Pancreas (tissue), 10 donors: ENCODE results near the gene FGF22. TPM values are rescaled to one million over a fixed set of nuclear protein-coding genes. Genes with fewer than 3 reads are reported as not detected.

Experiments used
- ATAC-seq, 4 donors: fragments of 200-7000 bp; cut with Tn5 transposase; one replicate each; pipeline versions ENCODE4 v1.8.0 to v1.9.1; 2020; ENCODE audit warnings: mild to moderate bottlenecking in 4 of 4, moderate library complexity in 4 of 4
- DNase-seq, 6 donors: peaks; one replicate each; pipeline ENCODE4 v3.0.0-alpha.2; 2020
- FAIRE-seq: peaks from 2 replicates; lab custom pipeline; 2012; peaks lifted over from hg19 to GRCh38; lab: Jason Lieb, UNC
- H3K27ac ChIP-seq, 4 donors: fragments of 200-600 bp; sonication (generic); 1 replicate in 3 of 4; 2 replicates in 1 of 4; pipeline versions ENCODE4 v1.5.0 to v1.8.0; 2020
- H3K27me3 ChIP-seq, 4 donors: fragments of 200-600 bp; one replicate each; pipeline ENCODE4 v1.8.0; 2021
- H3K36me3 ChIP-seq, 3 donors: fragments of 200-600 bp; sonication (generic) in 1 of 3; one replicate each; pipeline versions ENCODE4 v1.5.0 to v1.8.0; 2020 to 2021
- H3K4me1 ChIP-seq, 3 donors: fragments of 200-600 bp; one replicate each; pipeline ENCODE4 v1.8.0; 2021
- H3K4me3 ChIP-seq, 4 donors: fragments of 200-600 bp; sonication (generic) in 2 of 4; one replicate each; pipeline versions ENCODE4 v1.5.0 to v1.8.0; 2020 to 2021
- H3K9me3 ChIP-seq, 4 donors: fragments of 200-600 bp; one replicate each; pipeline ENCODE4 v1.8.0; 2021
- CTCF ChIP-seq, 4 donors: fragments of 200-600 bp; sonication (generic) in 3 of 4; IDR thresholded peaks; one replicate each; pipeline versions ENCODE4 v1.5.0 to v1.8.0; 2021; ENCODE audit warnings: antibody characterized with exemption in 4 of 4
- WGBS, 2 donors: extraction: QIAGEN DNeasy Blood & Tissue Kit; methylation state at CpG; one replicate each; pipeline ENCODE4 v1.1.7; 2013; 5-methylcytosine and 5-hydroxymethylcytosine counted together
- intact Hi-C, 3 donors: fragments of 100-400 bp; cut with DNase I; formaldehyde crosslinking; loops; one replicate each; pipeline versions ENCODE4 v1.11.1 to v1.14.2; 2022
- polyA plus RNA-seq, 2 donors: library from polyadenylated mRNA; stranded (reverse); fragments of 200-250 nt; gene quantifications; one replicate each; pipeline ENCODE4 v1.2.3, GENCODE V29; 2013
- total RNA-seq, 6 donors: library from RNA; stranded (reverse); fragmentation: NEBNext Ultra II Directional in 4 of 6; extraction: Animal tissue kit (Norgen Biotek cat#: 25700) in 4 of 6; gene quantifications; one replicate each; pipeline versions ENCODE4 v1.2.1 to v1.2.4, GENCODE V29; 2021 to 2023
- donor health status: healthy with polysubstance abuse.
- donor health status: DM: no; HTN: no; CAD: no; lungs with moderate emphysema.
- donor health status: DM: no; HTN: no; CAD: no.
- donor health status: control.
- donor health status: control.
- donor health status: Bipolar disorder and iron deficiency.
- donor health status: DM: yes; HTN: yes; CAD: no.
- donor health status: DM: no; HTN: no; CAD: no.
- donor health status: DM: no; HTN: no; CAD: no.
- donor health status: DM: yes; HTN: yes; CAD: no.

Gene FGF22
- total and polyA plus RNA-seq, 8 donors, result 0.12 to 0.53 (median 0.24) TPM; not detected in 2

- no peaks in the 10 kb centered on the region for H3K27me3 ChIP-seq
- no peak for TF ChIP-seq CTCF (IDR thresholded peaks at IDR 0.05)
- H3K4me1 ChIP-seq, result no peaks in the 10 kb centered on the region
- no peak overlapping the region for H3K4me3 ChIP-seq
- no peak for FAIRE-seq
- H3K9me3 ChIP-seq, result no peaks in the 10 kb centered on the region
- H3K36me3 ChIP-seq, result peaks cover 0 to 37% (median 29%) of the 10 kb centered on the region in 3 donors
- no peak overlapping the region for H3K27ac ChIP-seq
- ATAC-seq, result no peak
- intact Hi-C loops, result no loop called here
- 92 to 94% methylated on average over 62 of the region's 62 CpGs for WGBS, 2 donors
- peak in 2 of 6 donors; percentile 30 to 69 for DNase-seq
These were observed 6.5 kb downstream of the FGF22 start for GRCh38 chr19:645912-646778.

- Histone ChIP-seq H3K9me3 (no peaks in the 10 kb centered on the region), H3K36me3 (peaks cover 0 to 44% (median 32%) of the 10 kb centered on the region in 3 donors), H3K27me3 (no peaks in the 10 kb centered on the region), H3K4me3 (no peak overlapping the region), H3K27ac (no peak overlapping the region), H3K4me1 (no peaks in the 10 kb centered on the region)
- TF ChIP-seq CTCF (IDR thresholded peaks at IDR 0.05), result no peak
- WGBS, 2 donors, result 94 to 95% methylated on average over 48 of the region's 48 CpGs
- FAIRE-seq (no peak), DNase-seq (peak in 1 of 6 donors; percentile 76), ATAC-seq (no peak)
- intact Hi-C loops, result no loop called here
These were observed 7.3 kb downstream of the FGF22 start for GRCh38 chr19:646779-647565.

GRCh38 chr19:647566-648284 lies 8.0 kb downstream of the FGF22 start:
- no peak for FAIRE-seq
- WGBS, 2 donors, result 92 to 94% methylated on average over 52 of the region's 52 CpGs
- no peaks in the 10 kb centered on the region for H3K4me1 ChIP-seq
- no peak overlapping the region for H3K27ac ChIP-seq
- no peak for TF ChIP-seq CTCF (IDR thresholded peaks at IDR 0.05)
- no peaks in the 10 kb centered on the region for H3K27me3 ChIP-seq
- no peaks in the 10 kb centered on the region for H3K9me3 ChIP-seq
- no peak overlapping the region for H3K4me3 ChIP-seq
- H3K36me3 ChIP-seq, result peaks cover 0 to 51% (median 32%) of the 10 kb centered on the region in 3 donors
- no peak for ATAC-seq
- peak in 1 of 6 donors; percentile 23 for DNase-seq
- intact Hi-C loops, result no loop called here

- Histone ChIP-seq H3K36me3 (peaks cover 0 to 52% (median 32%) of the 10 kb centered on the region in 3 donors), H3K27ac (no peak overlapping the region), H3K4me3 (no peak overlapping the region), H3K9me3 (no peaks in the 10 kb centered on the region), H3K4me1 (no peaks in the 10 kb centered on the region), H3K27me3 (no peaks in the 10 kb centered on the region)
- ATAC-seq, result no peak
- FAIRE-seq, result no peak
- DNase-seq, result peak in 1 of 6 donors; percentile 71
- intact Hi-C loops, result no loop called here
- TF ChIP-seq CTCF (IDR thresholded peaks at IDR 0.05), result no peak
- WGBS, 2 donors, result 92% methylated on average over 25 to 29 of the region's 29 CpGs
These were observed 8.6 kb downstream of the FGF22 start for GRCh38 chr19:648305-648704.
